HG03060 (cell line): ENCODE data around the gene CAPS2.
A peak's percentile ranks its signal among the peaks of the same experiment; 100 is the strongest.

ENCODE experiments used
- ATAC-seq: cut with Tn5 transposase; IDR thresholded peaks from one replicate; pipeline ENCODE4 v1.9.1; 2021; ENCODE audit warnings: low read depth, moderate number of reproducible peaks; ENCODE audit not compliant: unreplicated experiment

The CAPS2 gene

DNA sequence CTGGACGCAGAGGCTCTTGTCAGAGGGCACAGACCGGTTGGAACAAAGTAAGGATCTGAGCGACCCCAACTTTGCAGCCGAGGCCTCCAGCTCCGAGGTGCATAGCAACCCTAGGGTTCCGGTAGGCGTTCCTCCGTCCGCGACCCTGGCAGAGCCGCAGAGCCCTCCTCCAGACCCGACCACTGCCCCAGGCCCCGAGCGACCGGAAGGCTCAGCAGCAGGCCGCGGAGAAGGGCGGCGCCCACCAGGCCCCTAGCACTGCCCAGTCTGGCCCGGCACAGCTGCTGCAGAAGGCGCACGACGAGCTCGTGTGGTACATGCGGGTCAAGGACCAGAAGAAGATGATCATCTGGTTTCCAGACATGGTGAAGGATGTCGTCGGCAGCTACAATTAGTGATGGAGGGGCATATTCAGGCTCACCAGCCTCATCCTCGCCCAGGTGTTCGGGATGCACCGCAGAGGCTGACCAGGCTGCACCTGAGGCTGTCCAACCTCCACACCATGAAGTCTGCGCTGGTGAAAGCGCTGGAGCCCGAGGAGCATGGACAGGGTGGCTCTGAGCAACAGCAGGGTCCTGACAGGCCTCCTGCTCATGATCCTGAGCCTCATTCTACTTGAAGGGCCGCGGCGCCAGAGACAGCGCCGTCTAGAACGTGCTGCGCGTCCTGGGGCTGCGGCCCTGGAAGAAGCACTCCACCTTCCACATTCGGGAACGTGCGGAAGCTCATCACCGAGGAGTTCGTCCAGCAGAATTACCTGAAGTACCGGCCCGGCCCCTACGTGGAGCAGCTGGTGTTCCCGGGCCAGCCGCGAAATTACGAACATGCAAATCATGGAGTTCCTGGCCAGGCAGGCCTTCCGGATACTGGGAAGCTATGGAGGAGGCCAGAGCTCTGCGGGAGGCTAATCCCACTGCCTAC is 24.5 kb downstream of the CAPS2 start:
- ATAC-seq = no peak

DNA sequence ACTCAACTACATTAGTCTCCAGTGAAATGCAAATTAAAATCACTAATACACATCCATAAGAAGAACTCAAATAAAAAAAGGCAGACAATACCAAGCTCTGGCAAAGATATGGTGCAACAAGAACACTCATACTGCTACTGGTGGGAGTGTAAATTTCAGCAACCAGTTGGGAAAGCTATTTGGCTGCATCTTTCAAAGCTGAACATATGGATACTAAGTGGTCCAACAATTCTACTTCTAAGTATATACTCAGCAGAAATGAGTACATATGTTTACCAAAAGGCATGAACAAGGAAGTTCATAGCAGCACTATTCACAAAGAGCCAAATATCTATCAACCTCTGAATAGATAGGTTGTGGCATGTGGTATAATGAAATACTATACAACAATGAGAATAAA is 27.3 kb downstream of the CAPS2 start:
- no peak for ATAC-seq

GRCh38 chr12:75302225-75302624 is 27.9 kb downstream of the CAPS2 start:
- ATAC-seq = no peak

DNA sequence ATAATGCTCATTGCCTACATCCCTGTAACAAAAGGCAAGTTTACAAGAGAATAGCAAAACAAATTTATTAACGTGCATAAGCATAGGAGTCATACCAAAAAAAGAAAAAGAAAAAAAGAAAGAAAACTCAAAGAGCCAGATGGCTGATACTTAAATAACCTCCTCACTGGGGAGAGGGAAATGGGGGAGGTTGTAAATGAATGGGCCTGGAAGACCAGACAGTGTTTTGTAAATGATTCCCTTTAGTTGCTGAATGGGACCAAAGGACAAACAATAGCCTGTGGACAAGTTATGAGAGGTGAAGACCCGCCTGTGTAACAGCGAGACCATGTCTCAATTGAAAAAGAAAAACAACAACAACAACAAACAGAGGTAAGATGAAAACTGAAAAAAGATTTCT is 35.3 kb downstream of the CAPS2 start:
- ATAC-seq = no peak

- ATAC-seq = no peak
Measured at GRCh38 chr12:75294336-75294735, 35.8 kb downstream of the CAPS2 start.

DNA sequence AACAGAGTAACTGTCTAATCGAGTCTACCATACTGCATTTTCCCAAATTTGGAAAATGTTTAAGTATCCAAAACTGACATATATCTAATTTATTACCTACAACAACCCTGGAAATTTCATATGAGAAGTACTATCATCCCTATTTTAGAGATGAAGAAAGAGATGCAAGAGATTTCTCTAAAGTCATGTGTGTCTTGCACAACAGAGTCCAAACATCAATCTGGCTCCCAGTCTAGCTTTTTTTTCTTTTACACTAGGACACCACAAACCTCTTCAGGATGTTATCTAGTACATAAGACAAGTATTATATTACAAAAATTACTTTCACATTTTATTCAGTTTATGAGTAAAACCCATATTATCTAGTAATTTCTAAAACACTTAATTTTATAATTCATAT is 39.1 kb downstream of the CAPS2 start:
- no peak for ATAC-seq

GRCh38 chr12:75289753-75290152 is 40.4 kb downstream of the CAPS2 start:
- no peak for ATAC-seq

GRCh38 chr12:75288860-75289259 is 41.3 kb downstream of the CAPS2 start:
- ATAC-seq = no peak

GRCh38 chr12:75275702-75276101 is 54.4 kb downstream of the CAPS2 start:
- no peak for ATAC-seq

DNA sequence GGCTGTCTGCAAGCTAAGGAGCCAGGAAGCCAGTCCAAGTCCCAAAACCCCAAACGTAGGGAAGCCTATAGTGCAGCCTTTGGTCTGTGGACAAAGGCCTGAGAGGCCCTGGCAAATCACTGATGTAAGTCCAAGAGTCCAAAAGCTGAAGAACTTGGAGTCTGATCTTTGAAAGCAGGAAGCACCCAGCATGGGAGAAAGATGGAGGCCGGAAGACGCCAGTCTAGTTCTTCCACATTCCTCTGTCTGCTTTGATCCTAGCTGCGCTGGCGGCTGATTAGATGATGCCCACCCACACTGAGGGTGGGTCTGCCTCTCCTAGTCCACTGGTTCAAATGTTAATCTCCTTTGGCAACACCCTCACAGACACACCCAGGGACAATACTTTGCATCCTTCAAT is 58.5 kb downstream of the CAPS2 start:
- no peak for ATAC-seq

- ATAC-seq = no peak
Measured at GRCh38 chr12:75270157-75270556, 60.0 kb downstream of the CAPS2 start.

GRCh38 chr12:75269209-75269608 is 60.9 kb downstream of the CAPS2 start:
- ATAC-seq = no peak

DNA sequence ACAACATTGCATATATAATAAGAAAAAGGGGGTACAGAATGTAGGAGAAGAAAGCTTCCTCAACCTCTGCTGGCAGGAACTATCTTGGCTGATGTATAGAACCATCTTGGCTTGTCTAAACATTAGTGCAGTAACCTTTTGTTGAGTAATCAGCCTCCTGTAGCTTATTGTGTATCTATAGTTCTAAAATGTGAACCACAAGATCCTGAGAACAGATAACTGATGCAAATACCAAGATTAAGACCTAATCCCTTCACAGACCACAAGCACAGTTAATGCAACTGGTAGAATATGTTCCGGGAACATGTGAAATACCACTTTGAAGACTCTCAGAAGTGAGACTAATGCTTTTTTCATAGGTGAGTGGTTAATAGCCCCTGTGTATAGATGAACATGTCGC is 69.8 kb downstream of the CAPS2 start:
- no peak for ATAC-seq

DNA sequence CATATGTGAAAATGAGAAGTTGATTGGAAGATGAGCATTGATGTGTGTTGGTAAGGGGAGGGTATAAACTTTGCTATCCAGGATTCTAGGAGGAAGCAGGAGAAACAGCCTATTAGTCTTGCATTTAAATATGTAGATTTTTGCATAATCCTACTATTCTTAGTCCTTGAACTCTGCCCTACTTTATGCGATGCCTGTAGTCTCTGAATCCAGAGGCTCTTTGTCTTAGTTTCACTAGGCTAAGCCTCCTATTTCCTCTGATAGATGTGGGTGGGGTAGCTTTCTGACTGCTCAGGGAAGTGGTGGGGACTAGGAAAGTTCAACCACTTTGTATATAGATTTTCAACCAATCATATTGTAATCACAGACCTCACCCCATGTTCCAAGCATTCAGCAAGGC is 71.0 kb downstream of the CAPS2 start:
- ATAC-seq = no peak

- no peak for ATAC-seq
Measured at GRCh38 chr12:75257510-75257909, 72.6 kb downstream of the CAPS2 start.

DNA sequence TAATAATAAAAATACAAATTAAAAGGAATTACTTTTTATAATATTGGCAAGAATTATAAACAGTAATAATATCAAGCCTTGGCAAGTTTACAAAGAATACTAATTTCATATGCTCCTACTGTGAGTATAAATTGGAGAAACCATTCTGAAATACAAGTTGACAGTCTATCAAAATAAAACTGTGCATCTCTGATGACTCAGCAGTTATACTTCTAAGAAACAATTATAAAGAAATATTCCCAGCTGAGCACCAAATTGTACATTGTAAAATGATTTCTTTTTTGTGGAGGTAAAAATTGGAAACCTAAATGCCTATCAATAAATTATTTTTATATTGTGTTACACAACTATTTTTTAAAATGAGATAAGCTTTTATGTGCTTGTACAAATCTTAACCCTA is 85.0 kb downstream of the CAPS2 start:
- no peak for ATAC-seq

DNA sequence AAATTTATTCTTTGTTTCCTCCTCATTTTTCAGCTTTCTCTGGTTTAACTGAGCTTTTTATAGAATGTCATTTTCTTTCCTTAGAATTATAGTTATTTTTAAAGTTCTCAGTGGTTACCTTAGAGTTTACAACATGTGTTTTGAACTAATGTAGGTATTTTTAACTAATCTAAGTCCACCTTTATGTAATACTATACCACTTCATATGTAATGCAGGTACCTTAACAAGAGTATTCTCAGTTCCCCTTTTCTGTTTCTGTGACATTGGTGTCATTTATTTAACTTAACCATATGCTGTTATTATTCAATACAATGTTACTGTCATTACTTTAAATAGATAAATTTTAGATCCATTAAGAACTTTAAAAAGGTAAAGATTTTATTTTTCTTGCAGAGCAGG is 90.1 kb downstream of the CAPS2 start:
- peak; percentile 93 for ATAC-seq

- ATAC-seq = no peak
Measured at GRCh38 chr12:75236206-75236605, 93.9 kb downstream of the CAPS2 start.

DNA sequence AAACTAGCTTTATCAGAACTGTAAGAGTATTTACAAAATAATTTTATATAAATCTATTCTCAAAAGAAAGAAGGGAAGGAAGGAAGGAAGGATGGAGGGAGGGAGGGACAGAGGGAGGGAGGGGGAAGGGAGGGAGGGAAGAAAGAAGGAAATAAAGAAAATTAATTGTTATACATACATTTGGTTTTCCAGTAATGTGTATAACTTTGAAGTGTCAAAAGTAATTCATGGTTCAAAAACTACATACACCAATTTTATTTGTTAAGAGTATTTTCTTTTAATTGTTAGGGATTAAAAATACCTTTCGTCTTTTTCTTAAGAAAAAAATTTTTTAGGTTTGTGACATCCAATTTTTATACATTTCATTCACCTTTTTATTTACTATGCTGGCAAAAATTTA is 103.0 kb downstream of the CAPS2 start:
- no peak for ATAC-seq
